ENCODE data around the gene PDPK1.
"Not testable (repeated sequence)": the region's sequence is repeated elsewhere in the genome, so short reads cannot be mapped to it uniquely, and the experiment has no call there.

The PDPK1 gene

GRCh38 chr16:2526135-2526534, 11.7 kb upstream of the PDPK1 start:
- no peak for DNase-seq

- DNase-seq, result no peak
Measured at GRCh38 chr16:2527071-2527783, 10.6 kb upstream of the PDPK1 start.

DNA sequence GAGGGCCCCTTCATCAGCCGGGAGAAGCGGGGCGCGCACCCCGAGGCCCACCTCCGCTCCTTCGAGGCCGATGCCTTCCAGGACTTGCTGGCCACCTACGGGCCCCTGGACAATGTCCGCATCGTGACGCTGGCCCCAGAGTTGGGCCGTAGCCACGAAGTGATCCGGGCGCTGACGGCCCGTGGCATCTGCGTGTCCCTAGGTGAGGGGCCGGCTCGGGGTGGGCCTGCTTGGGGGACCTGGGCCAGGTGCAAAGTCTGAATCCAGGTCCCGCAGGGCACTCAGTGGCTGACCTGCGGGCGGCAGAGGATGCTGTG, 10.1 kb upstream of the PDPK1 start:
- no peak for DNase-seq

- no peak for DNase-seq
Measured at GRCh38 chr16:2528161-2529060, 9.4 kb upstream of the PDPK1 start.

- peak in 1 of 2 experiments; percentile 11 for DNase-seq
Measured at GRCh38 chr16:2529061-2529931, 8.5 kb upstream of the PDPK1 start.

DNA sequence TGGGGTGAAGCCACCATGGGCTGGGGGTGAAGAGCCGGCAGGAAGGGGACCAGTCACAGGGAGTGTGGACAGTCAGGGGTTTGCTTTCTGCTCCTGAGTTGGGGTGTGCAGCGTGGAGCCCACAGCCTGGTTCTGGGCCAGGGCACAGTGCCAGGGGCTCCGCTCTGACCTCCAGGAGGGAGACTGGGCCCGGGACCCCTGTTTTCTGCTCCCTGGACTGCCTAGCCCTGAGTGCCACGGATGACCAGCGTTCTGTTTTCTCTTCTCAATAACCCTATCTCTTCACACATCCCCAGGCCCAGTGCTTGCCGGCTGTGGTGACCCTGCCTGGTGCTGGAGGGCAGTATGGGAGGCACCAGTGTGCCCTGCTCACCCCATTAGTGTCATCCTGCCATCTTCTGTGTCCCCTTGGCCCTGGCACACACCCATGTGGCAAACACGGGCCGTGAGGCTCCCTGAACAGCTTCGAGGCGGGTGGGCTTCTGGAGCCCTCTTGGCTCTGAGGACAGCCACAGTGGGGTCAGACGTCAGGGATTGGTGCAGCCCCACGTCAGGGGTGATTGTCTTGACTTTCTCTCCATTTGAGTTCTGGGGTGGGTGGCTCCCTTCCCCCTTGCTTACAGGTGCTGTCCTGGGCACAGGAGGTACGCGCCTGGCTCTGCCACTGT, 7.7 kb upstream of the PDPK1 start:
- no peak for DNase-seq

- no peak for DNase-seq
Measured at GRCh38 chr16:2530629-2531318, 7.0 kb upstream of the PDPK1 start.

- DNase-seq, result no peak
Measured at GRCh38 chr16:2531371-2531695, 6.5 kb upstream of the PDPK1 start, which contains the start of gene CEMP1. TSS of gene CEMP1 (minus strand) at chr16:2531408. CDS start at chr16:2531073, 335 bp downstream.

DNA sequence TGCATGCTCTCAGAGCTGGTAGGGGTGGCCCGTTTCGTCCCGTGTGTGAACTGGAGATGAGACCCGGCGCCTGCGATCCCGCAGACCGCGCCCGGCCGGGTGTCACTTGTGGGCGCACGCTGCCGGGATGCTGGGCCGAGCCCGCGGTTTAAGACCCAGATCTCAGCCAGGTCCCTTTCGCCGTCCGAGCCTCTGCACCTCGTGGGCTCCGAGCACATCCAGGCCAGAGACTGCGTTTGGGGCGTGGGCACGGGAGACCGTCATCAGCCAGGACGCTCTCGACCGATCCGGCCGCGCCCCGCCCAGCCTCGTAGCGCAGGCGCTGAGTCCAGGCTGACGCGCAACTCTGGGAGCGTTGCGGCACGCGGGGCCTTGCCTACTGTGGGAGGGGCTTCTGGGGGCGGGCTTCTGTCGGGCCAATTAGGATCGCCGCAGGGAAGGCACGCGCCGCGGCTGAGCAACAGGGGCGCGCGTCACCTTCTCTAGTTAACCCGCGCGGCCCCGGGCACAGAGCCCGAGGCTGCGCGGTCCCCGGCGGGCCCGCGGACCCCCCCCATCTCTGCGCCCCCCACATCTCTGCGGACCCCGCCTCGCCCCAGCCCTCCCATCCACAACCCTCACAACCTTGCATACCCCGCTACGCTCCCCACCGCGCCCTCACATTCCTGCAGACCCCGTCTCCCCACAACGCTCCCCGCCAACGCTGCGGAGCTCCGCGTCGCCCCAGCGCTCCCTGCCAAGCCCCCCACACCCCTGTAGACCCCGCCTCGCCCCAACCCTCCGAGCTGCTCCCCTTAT, 5.9 kb upstream of the PDPK1 start:
- DNase-seq, result peak; percentile 95 to 97

GRCh38 chr16:2532494-2533141, 5.2 kb upstream of the PDPK1 start:
- peak; percentile 24 to 44 for DNase-seq

- DNase-seq, result not testable (repeated sequence)
Measured at GRCh38 chr16:2533142-2533755, 4.6 kb upstream of the PDPK1 start.

DNA sequence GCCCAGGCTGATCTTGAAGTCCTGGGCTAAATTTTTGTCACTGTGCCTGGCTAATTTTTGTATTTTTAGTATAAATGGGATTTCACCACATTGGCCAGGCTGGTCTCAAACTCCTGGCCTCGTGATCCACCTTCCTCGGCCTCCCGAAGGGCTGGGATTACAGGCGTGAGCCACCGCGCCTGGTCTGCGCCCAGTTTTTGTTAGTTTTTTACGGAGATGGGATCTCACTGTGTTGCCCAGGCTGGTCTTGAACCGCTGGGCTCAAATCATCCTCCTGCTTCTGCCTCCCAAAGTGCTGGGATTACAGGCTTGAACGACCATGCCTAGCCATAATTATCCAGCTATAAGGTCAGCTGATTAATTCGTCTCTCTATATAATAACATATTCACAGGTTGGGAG, 3.9 kb upstream of the PDPK1 start:
- no peak for DNase-seq

DNA sequence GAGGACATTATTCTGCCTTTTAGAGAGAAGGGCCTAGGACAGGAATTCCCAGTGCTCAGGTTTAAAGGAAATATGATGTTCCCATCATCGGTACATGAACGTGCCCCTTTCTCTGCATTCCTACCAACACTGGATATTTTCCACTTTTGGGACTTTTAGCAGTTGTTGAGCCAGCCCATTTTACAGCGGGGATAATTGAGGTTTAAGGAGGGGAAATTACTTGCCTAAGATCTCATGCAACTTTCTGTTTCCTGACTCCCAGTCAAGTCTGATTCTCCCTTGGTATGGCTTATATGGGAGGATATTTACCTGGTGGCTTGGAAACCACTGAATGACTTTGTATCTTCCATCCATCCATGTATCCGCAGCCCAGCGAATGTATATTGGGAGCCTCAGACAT, 3.5 kb upstream of the PDPK1 start:
- not testable (repeated sequence) for DNase-seq

DNA sequence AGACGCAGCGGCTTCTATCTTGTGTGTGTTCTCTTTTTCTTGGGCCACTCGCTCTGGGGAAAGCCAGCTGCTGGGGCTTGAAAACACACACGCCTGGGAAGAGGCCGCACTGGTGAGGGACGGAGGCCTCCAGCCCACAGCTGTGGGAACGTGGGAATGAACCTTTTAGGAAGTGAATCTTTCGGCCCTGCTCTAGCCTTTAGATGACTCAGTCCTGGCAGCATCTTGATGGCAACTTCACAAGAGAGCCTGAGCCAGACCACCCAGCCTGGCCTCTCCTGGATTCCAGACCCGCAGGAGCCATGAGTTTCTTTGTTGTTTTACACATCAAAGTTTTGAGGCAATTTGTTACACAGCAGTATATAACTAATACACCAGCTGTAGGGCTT, 2.2 kb upstream of the PDPK1 start:
- DNase-seq, result no peak

DNA sequence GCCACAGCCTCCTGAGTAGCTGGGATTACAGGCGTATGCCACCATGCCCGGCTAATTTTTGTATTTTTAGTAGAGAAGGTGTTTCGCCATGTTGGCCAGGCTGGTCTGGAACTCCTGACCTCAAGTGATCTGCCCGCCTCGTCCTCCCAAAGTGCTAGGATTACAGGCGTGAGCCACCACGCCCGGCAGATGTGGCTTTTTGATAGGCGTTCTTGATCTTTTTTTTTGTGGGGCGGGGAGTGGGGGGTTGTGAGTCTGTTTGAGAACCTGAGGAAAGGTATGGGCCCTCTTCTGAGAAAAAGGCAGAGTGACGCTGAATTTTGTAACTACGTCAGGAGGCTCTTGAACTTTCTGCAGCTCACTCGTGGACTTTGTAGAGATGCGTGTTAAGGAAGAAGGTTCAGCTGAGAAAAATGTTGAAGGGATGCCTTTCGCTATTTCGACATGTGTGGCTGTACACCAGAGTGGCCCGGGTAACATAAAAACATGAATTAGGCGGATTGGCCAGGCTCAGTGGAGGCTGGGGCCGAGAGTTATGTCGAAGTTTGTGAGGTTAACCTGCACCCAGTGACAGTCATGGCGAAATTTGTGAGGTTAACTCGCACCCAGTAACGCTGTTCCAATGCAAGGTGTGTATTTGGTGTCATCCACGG, 1.5 kb downstream of the PDPK1 start:
- not testable (repeated sequence) for DNase-seq

- not testable (repeated sequence) for DNase-seq
Measured at GRCh38 chr16:2539845-2540458, 2.1 kb downstream of the PDPK1 start.

GRCh38 chr16:2540912-2541311, 3.1 kb downstream of the PDPK1 start:
- DNase-seq, result not testable (repeated sequence)

GRCh38 chr16:2541409-2541808, 3.6 kb downstream of the PDPK1 start:
- DNase-seq, result not testable (repeated sequence)

- not testable (repeated sequence) for DNase-seq
Measured at GRCh38 chr16:2543771-2544170, 6.0 kb downstream of the PDPK1 start.
